GM12878 (cell line): ENCODE data around the gene NOM1. TPM values are rescaled to one million over a fixed set of nuclear protein-coding genes. Genes with fewer than 3 reads are reported as not detected.

Experiments
- ATAC-seq: fragments of 200-7000 bp; cut with Tn5 transposase; 3 replicates; pipeline ENCODE4 v1.9.1; 2020; ENCODE audit warnings: mild to moderate bottlenecking, moderate library complexity
- BruUV-seq: library from RNA; stranded (reverse); fragments of 400-500 nt; replicated peaks from 2 replicates; lab custom pipeline; 2021; lab: Mats Ljungman, UMichigan
- CTCF ChIA-PET: fragments of 300-600 bp; sonication (Branson Sonifier 250); formaldehyde crosslinking; extraction: SDS; loops from one replicate; lab custom pipeline; 2021; ENCODE audit warnings: inconsistent platforms; lab: Yijun Ruan, JAX
- POLR2A ChIA-PET: fragments of 350-600 bp; formaldehyde crosslinking; extraction: SDS; loops from one replicate; lab custom pipeline; 2021; ENCODE audit warnings: inconsistent platforms; lab: Charles Lee
- RAD21 ChIA-PET: fragments of 300-600 bp; sonication (Branson Sonifier 250); formaldehyde crosslinking; loops from one replicate; lab custom pipeline; 2023; ENCODE audit warnings: antibody characterized with exemption; ENCODE audit not compliant: unreplicated experiment; lab: Charles Lee
- SMC1A ChIA-PET: fragments of 300-600 bp; sonication (Branson Sonifier 250); formaldehyde crosslinking; loops from one replicate; lab custom pipeline; 2023; ENCODE audit not compliant: unreplicated experiment, uncharacterized antibody; lab: Charles Lee
- DNase-seq: peaks from one replicate; pipeline ENCODE4 v3.0.0-alpha.2; 2011; ENCODE audit warnings: low read depth, low spot score
- FAIRE-seq: peaks from 3 replicates; lab custom pipeline; 2011; peaks lifted over from hg19 to GRCh38; lab: Jason Lieb, UNC
- H2AFZ ChIP-seq: 2 replicates; pipeline ENCODE4 v1.6.0; 2011; ENCODE audit warnings: low read depth, low read length, control low read depth; ENCODE audit not compliant: control insufficient read depth
- H3K27ac ChIP-seq: 2 replicates; pipeline ENCODE4 v1.5.1; 2011; ENCODE audit warnings: control low read depth; ENCODE audit not compliant: control insufficient read depth, insufficient read depth
- H3K27me3 ChIP-seq, 2 experiments: replicated peaks in 1 of 2; 2 replicates each; pipeline versions ENCODE4 v1.6.0 to v1.6.1; 2011; ENCODE audit warnings: low read length in 1 of 2; ENCODE audit not compliant: control insufficient read depth in 2 of 2, insufficient read depth in 2 of 2
- H3K36me3 ChIP-seq, 2 experiments: 2 replicates each; pipeline ENCODE4 v1.5.1; 2011; ENCODE audit warnings: low read length in 1 of 2; ENCODE audit not compliant: control insufficient read depth in 2 of 2, insufficient read depth in 2 of 2
- H3K4me1 ChIP-seq: 2 replicates; pipeline ENCODE4 v1.6.1; 2011; ENCODE audit warnings: mild to moderate bottlenecking, low read length, moderate library complexity, mixed read lengths; ENCODE audit not compliant: control insufficient read depth, insufficient read depth
- H3K4me2 ChIP-seq: 2 replicates; pipeline ENCODE4 v1.6.0; 2011; ENCODE audit warnings: control low read depth; ENCODE audit not compliant: control insufficient read depth, insufficient read depth
- H3K4me3 ChIP-seq: fragments of 200-600 bp; sonication (generic); 2 replicates; pipeline ENCODE4 v1.5.1; 2016
- H3K79me2 ChIP-seq: 2 replicates; pipeline ENCODE4 v1.6.0; 2011; ENCODE audit warnings: low read length; ENCODE audit not compliant: control insufficient read depth, insufficient read depth
- H3K9ac ChIP-seq: 2 replicates; pipeline ENCODE4 v1.8.0; 2011; ENCODE audit warnings: low read length, control low read depth, mixed read lengths; ENCODE audit not compliant: control insufficient read depth, insufficient read depth
- H3K9me3 ChIP-seq: replicated peaks from 3 replicates; pipeline ENCODE4 v1.5.1; 2011; ENCODE audit warnings: mild to moderate bottlenecking, low read length; ENCODE audit not compliant: control insufficient read depth, insufficient read depth
- H4K20me1 ChIP-seq: 2 replicates; pipeline ENCODE4 v1.6.0; 2011; ENCODE audit not compliant: control insufficient read depth, insufficient read depth
- ATF2 ChIP-seq: IDR thresholded peaks from 2 replicates; pipeline ENCODE4 v1.6.1; 2012; ENCODE audit warnings: low read length, inconsistent platforms
- CBFB ChIP-seq: IDR thresholded peaks from 2 replicates; pipeline ENCODE4 v1.6.1; 2016; ENCODE audit warnings: antibody characterized with exemption, low read depth
- CREM ChIP-seq: IDR thresholded peaks from 2 replicates; pipeline ENCODE4 v1.6.1; 2014; ENCODE audit warnings: antibody characterized with exemption, low read depth
- CUX1 ChIP-seq: IDR thresholded peaks from 2 replicates; pipeline ENCODE4 v1.6.1; 2012; ENCODE audit warnings: improper control_type of control experiment, low read depth, low read length; ENCODE audit not compliant: insufficient replicate concordance
- FOXM1 ChIP-seq: IDR thresholded peaks from 2 replicates; pipeline ENCODE4 v1.6.1; 2012; ENCODE audit warnings: low read depth, mild to moderate bottlenecking, inconsistent platforms, low read length, moderate library complexity
- GABPA ChIP-seq: IDR thresholded peaks from 2 replicates; pipeline ENCODE4 v1.6.1; 2014; ENCODE audit warnings: antibody characterized with exemption, low read depth, mild to moderate bottlenecking, inconsistent platforms
- JUNB ChIP-seq: IDR thresholded peaks from 2 replicates; pipeline ENCODE4 v1.6.1; 2016; ENCODE audit warnings: antibody characterized with exemption, mild to moderate bottlenecking
- MEF2A ChIP-seq: IDR thresholded peaks from 2 replicates; pipeline ENCODE4 v1.6.1; 2011; ENCODE audit warnings: low read depth, mild to moderate bottlenecking, low read length, moderate library complexity; ENCODE audit not compliant: insufficient read depth
- NFIC ChIP-seq: IDR thresholded peaks from 2 replicates; pipeline ENCODE4 v1.6.1; 2012; ENCODE audit warnings: low read depth, mild to moderate bottlenecking, inconsistent platforms, low read length, moderate library complexity
- POLR2AphosphoS2 ChIP-seq: IDR thresholded peaks from 2 replicates; pipeline ENCODE4 v1.6.1; 2011; ENCODE audit warnings: low read depth, mild to moderate bottlenecking, low read length, improper control_type of control experiment, moderate library complexity
- RUNX3 ChIP-seq: IDR thresholded peaks from 2 replicates; pipeline ENCODE4 v1.6.1; 2012; ENCODE audit warnings: low read length, inconsistent platforms
- SKIL ChIP-seq: fragments of 450-650 bp; IDR thresholded peaks from 2 replicates; pipeline ENCODE4 v1.6.1; 2017; ENCODE audit warnings: mild to moderate bottlenecking, low read depth, inconsistent platforms; ENCODE audit not compliant: poor library complexity, severe bottlenecking
- SMAD1 ChIP-seq: fragments of 450-650 bp; IDR thresholded peaks from 2 replicates; pipeline ENCODE4 v1.6.1; 2018; ENCODE audit warnings: mild to moderate bottlenecking, low read depth; ENCODE audit not compliant: partially characterized antibody
- TCF3 ChIP-seq: IDR thresholded peaks from 2 replicates; pipeline ENCODE4 v1.6.1; 2012; ENCODE audit warnings: low read depth, mild to moderate bottlenecking, low read length, borderline replicate concordance; ENCODE audit not compliant: insufficient read depth
- TCF7 ChIP-seq: IDR thresholded peaks from 2 replicates; pipeline ENCODE4 v1.6.1; 2014; ENCODE audit warnings: antibody characterized with exemption, borderline replicate concordance
- WGBS: methylation state at CpG from one replicate; pipeline ENCODE4 v1.1.6; 2016; ENCODE audit warnings: low lambda C conversion rate; ENCODE audit not compliant: insufficient replicate concordance, insufficient coverage; ENCODE audit errors: missing lambda C conversion rate; 5-methylcytosine and 5-hydroxymethylcytosine counted together
- in situ Hi-C: fragments of 300-500 bp; cut with MboI; formaldehyde crosslinking; loops from 9 replicates; pipeline ENCODE4 v1.14.3; 2018; ENCODE audit warnings: mixed read lengths
- intact Hi-C: fragments of 100-400 bp; cut with micrococcal nuclease; formaldehyde crosslinking; loops from one replicate; pipeline ENCODE4 v1.14.2; 2022; ENCODE audit not compliant: unreplicated experiment
- polyA plus RNA-seq, 11 experiments: library from polyadenylated mRNA; depleted of rRNA in 4 of 11; unstranded in 6 of 11; stranded (reverse) in 5 of 11; fragments of >200 nt; fragmentation: Nextera tagmentation in 4 of 11; fragmentation: Illumina TruSeq in 1 of 11; extraction: Ambion mirVana in 4 of 11; extraction: Trizol in 1 of 11; gene quantifications; 1 replicate in 1 of 11; 2 replicates in 10 of 11; pipeline versions ENCODE4 v1.2.1 to v1.2.3, GENCODE V29; 2011 to 2016; ENCODE audit warnings: inconsistent platforms in 2 of 11, missing spikeins in 2 of 11, low read depth in 1 of 11
- total RNA-seq, 4 experiments: library from RNA; depleted of rRNA in 3 of 4; stranded (reverse); fragments of >200 nt in 3 of 4; fragmentation: Illumina TruSeq in 1 of 4; extraction: Trizol in 1 of 4; gene quantifications; 2 replicates each; pipeline versions ENCODE4 v1.2.1 to v1.2.3, GENCODE V29; 2013 to 2021

The NOM1 gene
- total and polyA plus RNA-seq, 10 of the 15 experiments (the other 5 are each of a cell fraction or from before 2014, with no cell fraction given), result 2.9 to 21.3 (median 17.8) TPM

GRCh38 chr7:156918635-156919034 is 30.9 kb upstream of the NOM1 start:
- RAD21 ChIA-PET, result interaction anchor here (0.6 to 1.6 kb wide), 2 partner anchors 25 to 98 kb away, joined by 3 read pairs; partner anchors contain the start of gene LMBR1
- H2AFZ ChIP-seq, result no peak overlapping the region
- no peak for FAIRE-seq
- intact Hi-C loops, result loop anchor here (2.0 to 5.0 kb wide), 2 partner anchors 26 to 1621 kb away; partner anchors contain the start of genes INSIG1 and LMBR1
- 0 out of 2 replicates have a peak, but pooled peaks have one; percentile 26 for TF ChIP-seq TCF3
- TF ChIP-seq SKIL, result peak; percentile 50
- peak; percentile 53 for TF ChIP-seq CREM
- no peak for TF ChIP-seq SMAD1
- TF ChIP-seq TCF7, result peak; percentile 51; the same call in 1 of the 2 replicates
- no peak for TF ChIP-seq POLR2AphosphoS2
- TF ChIP-seq CUX1, result no peak
- peak; percentile 93 for TF ChIP-seq JUNB
- TF ChIP-seq FOXM1, result 0 out of 2 replicates have a peak, but pooled peaks have one; percentile 33
- TF ChIP-seq MEF2A, result 0 out of 2 replicates have a peak, but pooled peaks have one; percentile 38
- TF ChIP-seq NFIC, result peak; percentile 57; the same call in 1 of the 2 replicates
- TF ChIP-seq ATF2, result peak; percentile 66
- no peak for TF ChIP-seq CBFB
- TF ChIP-seq RUNX3, result peak; percentile 70
- TF ChIP-seq GABPA, result 0 out of 2 replicates have a peak, but pooled peaks have one; percentile 41
- TF ChIP-seq, all 136 proteins: peak for 11
- H3K4me1 ChIP-seq, result peaks cover 18% of the 10 kb centered on the region
- BruUV-seq, result no TSS peak
- DNase-seq, result no peak
- H3K9ac ChIP-seq, result no peak overlapping the region
- SMC1A ChIA-PET, result interaction anchor here (1.8 kb wide), 1 partner anchor 25 kb away, joined by 5 read pairs; the partner anchor contains the start of gene LMBR1
- H3K79me2 ChIP-seq, result no peaks in the 10 kb centered on the region
- H3K27me3 ChIP-seq, result no peaks in the 10 kb centered on the region
- peak; percentile 51 for ATAC-seq
- H3K4me2 ChIP-seq, result no peak overlapping the region; the same call in 1 of the 2 replicates
- no peaks in the 10 kb centered on the region for H4K20me1 ChIP-seq
- no peaks in the 10 kb centered on the region; the same call in 2 of the 3 replicates for H3K9me3 ChIP-seq
- POLR2A ChIA-PET, result interaction anchor here (1.5 kb wide), 1 partner anchor 89 kb away, joined by 3 read pairs; no protein-coding TSS in a partner anchor
- 7% methylated on average over 1 of the region's 1 CpG for WGBS
- H3K4me3 ChIP-seq, result no peak overlapping the region
- H3K27ac ChIP-seq, result no peak overlapping the region
- no peaks in the 10 kb centered on the region for H3K36me3 ChIP-seq
- in situ Hi-C loops, result no loop called here
- CTCF ChIA-PET, result no interaction called here
